ENCODE results near the gene CAMTA1.

The CAMTA1 gene

DNA sequence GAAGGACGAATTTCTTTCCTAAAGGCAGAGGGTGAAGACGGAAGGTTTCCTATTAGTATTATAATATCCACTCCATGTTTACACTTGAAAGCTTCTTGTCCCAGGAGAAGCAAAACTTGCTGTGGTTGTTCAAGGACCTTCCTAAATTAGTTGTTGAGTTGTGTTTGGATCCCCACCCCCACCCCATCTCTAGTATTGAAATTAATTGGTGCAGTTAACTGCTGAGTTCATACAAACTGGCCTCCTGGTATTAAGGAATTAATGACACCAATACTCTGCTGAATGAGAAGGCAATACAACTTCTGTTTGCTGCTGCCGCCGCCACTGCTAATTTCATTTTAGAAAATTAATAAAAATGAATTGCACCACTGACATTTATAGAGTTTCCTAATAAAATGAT, 308.8 kb downstream of the CAMTA1 start:
- TF ChIP-seq JUND (IDR thresholded peaks at IDR 0.05; ENCODE audit: low read depth): no peak
- no peak for DNase-seq (ENCODE audit: low read depth in 1 of 2, low spot score in 1 of 2)
- in situ Hi-C loops (cut with HindIII; ENCODE audit: low pct_unique_long_range_greater_than_20kb, low sequenced_read_pairs): no loop called here

DNA sequence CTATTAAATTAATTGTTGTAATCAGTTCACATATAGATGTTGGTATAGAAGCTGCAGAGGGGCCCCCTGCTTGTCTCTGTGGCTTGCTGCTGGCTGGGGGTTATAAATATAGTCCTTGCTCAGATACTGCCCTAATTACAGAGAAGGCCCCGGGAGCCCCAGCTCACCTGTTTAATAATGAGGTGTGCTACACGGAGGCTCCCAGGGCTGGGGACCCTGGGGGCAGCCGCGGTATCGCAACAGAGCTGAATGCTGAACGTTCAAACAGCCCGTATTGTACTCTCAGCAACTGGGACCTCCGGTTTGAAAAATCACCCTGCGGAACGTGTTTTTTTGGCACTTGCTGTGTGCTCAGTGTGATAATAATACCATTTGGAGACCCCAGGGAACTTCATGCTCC, 309.3 kb downstream of the CAMTA1 start:
- no peak for DNase-seq (ENCODE audit: low read depth in 1 of 2, low spot score in 1 of 2)
- in situ Hi-C loops (cut with HindIII; ENCODE audit: low pct_unique_long_range_greater_than_20kb, low sequenced_read_pairs): no loop called here
- no peak for TF ChIP-seq JUND (IDR thresholded peaks at IDR 0.05; ENCODE audit: low read depth)

DNA sequence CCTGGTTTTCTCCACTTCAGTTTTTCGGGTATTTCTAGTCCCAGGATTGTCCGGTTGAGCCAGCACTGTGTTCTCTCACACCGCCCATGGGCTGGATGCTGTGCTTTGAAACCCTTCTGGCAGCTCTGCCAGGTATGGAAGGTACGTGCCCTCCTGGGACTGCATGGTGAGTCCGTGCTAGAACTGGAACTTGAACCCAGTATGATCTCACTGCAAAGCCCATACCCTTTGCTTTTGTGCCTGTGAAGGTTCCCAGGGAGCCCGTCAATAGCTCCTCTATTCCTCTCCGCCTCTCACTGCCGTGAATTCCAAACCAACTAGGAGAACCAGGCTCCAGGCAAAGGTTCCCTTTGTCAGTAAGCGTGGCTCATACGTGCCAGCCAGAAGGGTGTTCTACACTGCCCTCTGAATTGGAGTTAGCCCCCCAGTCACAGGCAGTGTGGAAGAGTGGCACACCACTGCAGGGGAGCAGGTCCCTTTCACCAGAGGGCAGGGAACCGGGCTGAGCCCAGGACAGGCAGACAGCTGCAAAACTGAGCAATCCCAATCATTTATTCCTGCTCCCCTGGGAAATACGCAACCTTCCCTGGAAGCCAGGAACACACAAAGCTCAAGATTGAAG, 310.2 kb downstream of the CAMTA1 start:
- no peak for DNase-seq (ENCODE audit: low read depth in 1 of 2, low spot score in 1 of 2)
- in situ Hi-C loops (cut with HindIII; ENCODE audit: low pct_unique_long_range_greater_than_20kb, low sequenced_read_pairs): no loop called here
- TF ChIP-seq JUND (IDR thresholded peaks at IDR 0.05; ENCODE audit: low read depth): no peak

DNA sequence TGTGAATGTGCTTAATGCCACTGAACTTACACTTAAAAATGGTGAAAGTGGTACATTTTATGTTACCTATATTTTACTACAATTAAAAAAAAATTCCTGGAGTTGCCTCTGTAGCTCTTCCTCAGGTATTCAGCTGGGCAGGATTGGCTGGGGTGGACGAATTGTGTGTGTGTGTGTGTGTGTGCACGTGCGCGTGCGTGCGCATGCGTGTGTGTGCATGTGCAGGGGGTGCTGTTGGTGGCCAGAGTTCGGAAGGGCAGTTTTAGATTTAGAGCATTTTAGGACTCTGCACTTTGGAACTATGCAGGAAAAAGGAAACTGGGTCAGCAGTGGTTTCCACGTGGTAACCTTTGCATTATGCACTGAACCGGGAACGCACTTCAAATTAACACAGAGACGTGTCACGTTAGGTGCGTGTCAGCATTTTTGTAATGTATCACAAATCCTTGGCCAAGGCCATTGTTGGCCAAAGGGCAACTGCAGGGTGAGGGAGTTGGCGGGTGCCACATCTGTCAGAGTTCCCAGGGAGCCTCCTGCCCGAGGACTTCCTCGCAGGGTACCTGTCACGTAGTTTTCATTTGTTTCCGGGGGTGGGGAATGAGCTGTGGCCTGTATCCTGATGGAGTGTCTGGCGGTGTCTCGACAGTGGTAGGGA, 312.8 kb downstream of the CAMTA1 start:
- no peak for DNase-seq (ENCODE audit: low read depth in 1 of 2, low spot score in 1 of 2)
- in situ Hi-C loops (cut with HindIII; ENCODE audit: low pct_unique_long_range_greater_than_20kb, low sequenced_read_pairs): no loop called here
- no peak for TF ChIP-seq JUND (IDR thresholded peaks at IDR 0.05; ENCODE audit: low read depth)

DNA sequence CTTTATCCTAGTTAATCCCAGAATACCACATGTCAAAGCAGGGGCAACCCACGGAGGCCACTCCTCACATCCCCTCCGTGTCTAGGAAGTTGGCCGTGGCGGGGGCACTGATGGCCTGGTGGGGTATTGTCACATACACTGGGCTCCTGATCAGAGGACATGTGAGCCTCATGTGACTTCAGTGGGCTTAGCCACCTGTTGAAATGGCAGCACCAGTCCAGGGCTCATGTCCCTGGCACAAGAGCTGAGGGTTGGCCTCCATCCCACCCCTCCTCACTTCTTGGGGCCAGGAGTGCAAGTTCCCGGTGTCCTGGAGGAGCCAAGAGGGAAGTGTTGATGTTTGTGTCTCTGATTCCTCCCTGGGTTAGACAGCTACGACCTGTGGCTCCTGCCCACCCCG, 313.4 kb downstream of the CAMTA1 start:
- no peak for DNase-seq (ENCODE audit: low read depth in 1 of 2, low spot score in 1 of 2)
- in situ Hi-C loops (cut with HindIII; ENCODE audit: low pct_unique_long_range_greater_than_20kb, low sequenced_read_pairs): no loop called here
- TF ChIP-seq JUND (IDR thresholded peaks at IDR 0.05; ENCODE audit: low read depth): no peak

DNA sequence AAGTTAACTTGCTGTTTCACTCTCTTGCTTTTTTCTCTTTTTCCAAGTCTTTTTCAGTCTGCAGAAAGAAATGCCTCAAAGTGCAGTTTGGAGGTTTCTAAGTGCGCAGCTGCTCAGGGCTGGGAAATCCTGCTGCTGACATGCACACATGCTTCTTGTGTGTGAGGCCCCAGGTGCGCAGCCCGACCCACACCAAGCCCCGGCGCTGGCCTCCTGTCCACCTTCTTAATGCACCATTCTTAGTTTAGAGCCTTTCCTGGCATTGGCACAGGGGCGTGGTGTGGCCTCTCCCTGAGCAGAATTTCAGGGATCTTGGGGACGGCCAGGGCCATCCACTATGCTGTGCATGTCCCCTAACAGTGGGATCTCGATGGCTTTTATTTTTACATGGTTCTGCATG, 315.2 kb downstream of the CAMTA1 start:
- no peak for TF ChIP-seq JUND (IDR thresholded peaks at IDR 0.05; ENCODE audit: low read depth)
- DNase-seq (ENCODE audit: low read depth in 1 of 2, low spot score in 1 of 2): no peak
- in situ Hi-C loops (cut with HindIII; ENCODE audit: low pct_unique_long_range_greater_than_20kb, low sequenced_read_pairs): no loop called here

DNA sequence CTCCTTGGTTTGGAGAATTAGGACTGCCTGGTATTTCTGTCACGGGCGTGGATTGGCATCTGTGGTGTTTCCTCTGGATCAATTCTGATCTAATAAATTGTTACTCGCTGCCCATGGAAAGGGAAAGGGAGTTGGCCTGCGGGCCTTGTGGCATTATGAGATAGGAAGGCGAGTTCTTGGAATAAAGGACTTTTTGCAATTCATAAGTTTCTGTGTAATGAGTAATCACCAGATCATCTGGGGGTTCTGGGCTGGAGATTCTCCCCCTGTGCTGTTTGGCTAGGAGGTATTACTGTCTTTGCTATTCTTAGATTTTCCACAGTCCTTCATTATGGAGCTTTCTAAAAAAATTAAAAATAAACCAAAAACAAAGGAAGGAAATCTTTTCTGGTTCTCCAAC, 315.9 kb downstream of the CAMTA1 start:
- no peak for DNase-seq (ENCODE audit: low read depth in 1 of 2, low spot score in 1 of 2)
- in situ Hi-C loops (cut with HindIII; ENCODE audit: low pct_unique_long_range_greater_than_20kb, low sequenced_read_pairs): no loop called here
- no peak for TF ChIP-seq JUND (IDR thresholded peaks at IDR 0.05; ENCODE audit: low read depth)

DNA sequence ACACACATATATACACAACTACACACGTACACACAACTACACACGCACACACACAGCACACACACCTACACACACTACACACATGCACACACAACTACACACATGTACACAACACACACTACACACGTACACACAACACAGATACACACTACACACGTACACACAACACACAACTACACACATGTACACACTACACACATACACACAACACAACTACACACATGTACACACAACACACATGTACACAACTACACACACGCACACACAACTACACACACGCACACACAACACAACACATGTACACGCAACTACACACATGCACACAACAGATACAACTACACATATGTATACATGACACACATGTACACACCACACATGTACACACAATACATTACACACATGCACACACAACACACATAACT, 318.1 kb downstream of the CAMTA1 start:
- DNase-seq (ENCODE audit: low read depth in 1 of 2, low spot score in 1 of 2): no peak
- no peak for TF ChIP-seq JUND (IDR thresholded peaks at IDR 0.05; ENCODE audit: low read depth)
- in situ Hi-C loops (cut with HindIII; ENCODE audit: low pct_unique_long_range_greater_than_20kb, low sequenced_read_pairs): no loop called here

DNA sequence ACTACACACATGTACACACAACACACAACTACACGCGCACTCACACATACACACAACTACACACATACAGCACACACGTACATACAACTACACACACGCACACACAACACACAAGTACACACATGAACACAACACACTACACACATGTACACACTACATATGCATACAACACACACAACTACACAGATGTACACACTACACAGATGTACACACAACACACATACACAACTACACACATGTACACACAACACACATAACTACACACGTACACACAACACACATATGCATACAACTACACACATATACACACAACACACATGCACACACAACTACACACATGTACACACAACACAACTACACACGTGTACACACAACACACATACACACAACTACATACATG, 318.6 kb downstream of the CAMTA1 start:
- DNase-seq (ENCODE audit: low read depth in 1 of 2, low spot score in 1 of 2): no peak
- no peak for TF ChIP-seq JUND (IDR thresholded peaks at IDR 0.05; ENCODE audit: low read depth)
- in situ Hi-C loops (cut with HindIII; ENCODE audit: low pct_unique_long_range_greater_than_20kb, low sequenced_read_pairs): no loop called here

DNA sequence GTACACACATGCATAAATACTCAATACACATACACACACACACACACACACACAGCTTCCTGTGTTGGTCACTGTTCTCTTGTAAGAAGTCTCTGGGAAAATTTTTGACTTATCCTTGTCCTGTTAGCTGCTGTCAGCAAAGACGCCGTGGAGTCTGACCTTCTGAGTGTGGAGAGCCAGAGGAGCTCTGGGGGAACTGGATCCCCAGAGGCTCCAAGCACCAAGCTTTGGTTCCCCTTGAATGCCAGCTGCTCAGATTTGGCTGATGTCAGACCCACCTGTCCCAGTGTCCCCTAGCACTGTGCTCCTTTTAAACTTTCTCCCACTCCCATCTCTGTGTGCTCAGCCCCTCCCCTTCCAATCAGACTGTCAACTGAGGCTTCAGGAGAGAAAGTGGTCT, 319.1 kb downstream of the CAMTA1 start:
- no peak for TF ChIP-seq JUND (IDR thresholded peaks at IDR 0.05; ENCODE audit: low read depth)
- in situ Hi-C loops (cut with HindIII; ENCODE audit: low pct_unique_long_range_greater_than_20kb, low sequenced_read_pairs): no loop called here
- DNase-seq (ENCODE audit: low read depth in 1 of 2, low spot score in 1 of 2): no peak

DNA sequence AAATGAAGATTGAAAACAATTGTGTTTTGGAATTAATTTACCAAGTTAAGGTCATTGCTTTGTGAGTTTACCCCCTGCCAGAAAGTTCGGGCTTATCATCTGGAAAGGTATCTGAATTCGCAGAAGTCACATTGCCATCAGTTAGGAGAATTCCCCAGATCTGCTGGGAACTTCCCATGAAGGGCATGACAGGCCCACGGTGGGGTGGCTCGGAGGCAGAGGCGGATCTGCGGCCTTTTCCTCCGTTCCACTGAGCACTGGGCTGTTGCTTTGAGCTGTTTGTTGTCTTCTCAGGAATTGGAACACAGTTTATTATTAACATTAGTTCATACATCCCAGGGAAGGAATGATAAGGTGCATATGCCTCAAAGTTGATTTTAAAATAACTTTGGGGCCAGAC, 320.0 kb downstream of the CAMTA1 start:
- no peak for TF ChIP-seq JUND (IDR thresholded peaks at IDR 0.05; ENCODE audit: low read depth)
- in situ Hi-C loops (cut with HindIII; ENCODE audit: low pct_unique_long_range_greater_than_20kb, low sequenced_read_pairs): no loop called here
- DNase-seq (ENCODE audit: low read depth in 1 of 2, low spot score in 1 of 2): no peak

DNA sequence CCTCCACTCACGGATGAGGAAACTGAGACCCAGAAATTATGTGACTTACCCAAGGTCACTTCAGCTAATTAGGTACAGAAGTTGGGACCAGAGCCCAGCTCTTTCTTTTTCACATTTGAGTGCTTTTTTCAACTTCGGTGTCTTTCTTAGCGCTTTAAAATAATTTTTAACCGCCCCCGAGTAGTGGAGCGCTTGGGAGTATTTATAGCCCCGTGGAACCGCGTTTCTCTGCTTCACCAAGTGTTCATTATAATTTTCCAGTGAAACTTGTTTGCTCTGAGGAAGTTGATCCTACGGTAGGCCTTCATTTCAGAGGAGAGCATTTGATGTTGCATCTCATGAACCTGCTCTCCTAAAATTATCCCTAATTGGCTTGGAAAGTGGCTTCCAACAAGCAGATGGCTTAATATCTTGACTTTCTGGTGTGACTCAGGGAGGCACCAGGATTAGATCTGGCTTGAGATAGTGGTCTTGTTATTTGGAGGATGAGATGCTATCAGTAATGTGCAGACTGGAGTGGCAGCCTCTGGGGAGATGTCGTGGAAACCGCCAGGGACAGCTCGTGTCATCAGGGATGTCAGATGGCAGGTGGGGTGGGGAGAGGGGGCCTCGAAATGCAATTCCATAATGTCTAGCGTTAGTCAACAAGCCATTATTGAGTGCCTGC, 321.3 kb downstream of the CAMTA1 start:
- in situ Hi-C loops (cut with HindIII; ENCODE audit: low pct_unique_long_range_greater_than_20kb, low sequenced_read_pairs): no loop called here
- TF ChIP-seq JUND (IDR thresholded peaks at IDR 0.05; ENCODE audit: low read depth): no peak
- no peak for DNase-seq (ENCODE audit: low read depth in 1 of 2, low spot score in 1 of 2)

DNA sequence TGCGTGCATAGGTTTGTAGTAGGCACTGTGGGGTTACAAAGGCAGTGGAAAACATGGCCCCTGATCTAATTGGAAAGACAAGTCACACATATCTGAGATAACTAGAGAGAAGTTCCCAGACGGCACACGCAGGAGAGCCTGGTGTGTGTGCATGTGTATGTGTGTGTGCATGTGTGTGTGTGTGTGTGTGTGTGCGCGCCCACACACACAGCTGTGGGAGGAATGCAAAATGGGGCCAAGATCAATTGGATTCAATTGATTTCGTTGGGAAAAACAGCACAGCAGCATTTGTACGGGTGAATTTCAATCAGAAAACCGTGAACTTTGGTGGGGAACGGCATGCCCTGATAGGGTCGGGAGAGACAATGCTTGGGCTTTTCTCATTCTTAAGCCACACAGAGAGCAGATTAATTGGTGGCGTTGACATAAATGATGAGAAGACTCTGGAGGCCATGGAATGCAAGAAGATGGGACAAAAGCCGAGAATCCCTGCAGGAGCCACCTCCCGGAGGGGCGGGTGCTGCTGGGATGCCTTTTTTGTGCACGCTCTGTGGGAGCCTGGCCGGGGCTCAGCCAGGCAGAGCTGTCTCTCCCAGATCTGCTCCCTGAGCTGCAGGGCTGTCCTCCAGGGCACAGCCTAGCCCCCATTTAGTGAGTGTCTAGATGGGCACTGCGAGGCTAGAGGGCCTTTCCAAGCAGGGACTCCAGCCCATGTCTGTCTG, 322.0 kb downstream of the CAMTA1 start:
- TF ChIP-seq JUND (IDR thresholded peaks at IDR 0.05; ENCODE audit: low read depth): no peak
- in situ Hi-C loops (cut with HindIII; ENCODE audit: low pct_unique_long_range_greater_than_20kb, low sequenced_read_pairs): no loop called here
- no peak for DNase-seq (ENCODE audit: low read depth in 1 of 2, low spot score in 1 of 2)
